Measurements from ENCODE around the gene DGCR8. TPM values are rescaled to one million over a fixed set of nuclear protein-coding genes. Genes with fewer than 3 reads are reported as not detected.

DGCR8 gene
- total and polyA plus RNA-seq, 2 donors from 2014 or later, result 12.2 to 40.1 TPM

DNA sequence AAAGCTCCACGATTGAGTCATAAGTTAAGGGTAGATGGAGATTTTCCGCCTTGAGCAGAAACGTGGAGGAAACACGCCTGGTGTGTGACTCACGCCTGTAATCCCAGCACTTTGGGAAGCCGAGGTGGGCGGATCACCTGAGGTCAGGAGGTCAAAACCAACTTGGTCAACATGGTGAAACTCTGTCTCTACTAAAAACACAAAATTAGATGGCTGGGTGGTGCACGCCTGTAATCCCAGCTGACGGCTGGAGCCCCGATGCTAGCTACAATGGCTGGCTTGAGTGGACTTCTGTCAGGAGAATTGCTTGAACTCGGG is 17.3 kb upstream of the DGCR8 start:
- DNase-seq, result no peak
- no peaks in the 10 kb centered on the region for H3K27me3 ChIP-seq (ENCODE audit: control insufficient read depth, insufficient read depth, low read length)
- H3K4me1 ChIP-seq (ENCODE audit: control insufficient read depth in 2 of 3, insufficient read depth in 2 of 3, low read depth in 1 of 3, low read length in 3 of 3), result peaks cover 0 to 2% (median 0%) of the 10 kb centered on the region in 3 donors
- H3K27ac ChIP-seq (ENCODE audit: low read depth in 2 of 2, low read length in 2 of 2), result no peak overlapping the region
- TF ChIP-seq, protein P1, sequence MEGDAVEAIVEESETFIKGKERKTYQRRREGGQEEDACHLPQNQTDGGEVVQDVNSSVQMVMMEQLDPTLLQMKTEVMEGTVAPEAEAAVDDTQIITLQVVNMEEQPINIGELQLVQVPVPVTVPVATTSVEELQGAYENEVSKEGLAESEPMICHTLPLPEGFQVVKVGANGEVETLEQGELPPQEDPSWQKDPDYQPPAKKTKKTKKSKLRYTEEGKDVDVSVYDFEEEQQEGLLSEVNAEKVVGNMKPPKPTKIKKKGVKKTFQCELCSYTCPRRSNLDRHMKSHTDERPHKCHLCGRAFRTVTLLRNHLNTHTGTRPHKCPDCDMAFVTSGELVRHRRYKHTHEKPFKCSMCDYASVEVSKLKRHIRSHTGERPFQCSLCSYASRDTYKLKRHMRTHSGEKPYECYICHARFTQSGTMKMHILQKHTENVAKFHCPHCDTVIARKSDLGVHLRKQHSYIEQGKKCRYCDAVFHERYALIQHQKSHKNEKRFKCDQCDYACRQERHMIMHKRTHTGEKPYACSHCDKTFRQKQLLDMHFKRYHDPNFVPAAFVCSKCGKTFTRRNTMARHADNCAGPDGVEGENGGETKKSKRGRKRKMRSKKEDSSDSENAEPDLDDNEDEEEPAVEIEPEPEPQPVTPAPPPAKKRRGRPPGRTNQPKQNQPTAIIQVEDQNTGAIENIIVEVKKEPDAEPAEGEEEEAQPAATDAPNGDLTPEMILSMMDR (IDR thresholded peaks at IDR 0.05; ENCODE audit: borderline replicate concordance, extremely low read depth, insufficient read depth), result no peak
- peaks cover 0 to 14% (median 0%) of the 10 kb centered on the region in 3 donors for H3K36me3 ChIP-seq (ENCODE audit: control insufficient read depth in 2 of 3, insufficient read depth in 3 of 3, low read length in 3 of 3)
- intact Hi-C loops (cut with DNase I), result no loop called here
- FAIRE-seq, result no peak
- H3K4me3 ChIP-seq (ENCODE audit: low read length in 3 of 3), result no peak overlapping the region
- H3K9me3 ChIP-seq (ENCODE audit: control insufficient read depth in 2 of 3, insufficient read depth in 1 of 3, low read length in 3 of 3), result no peaks in the 10 kb centered on the region
- H3K9ac ChIP-seq (ENCODE audit: low read length in 3 of 3), result no peak overlapping the region

DNA sequence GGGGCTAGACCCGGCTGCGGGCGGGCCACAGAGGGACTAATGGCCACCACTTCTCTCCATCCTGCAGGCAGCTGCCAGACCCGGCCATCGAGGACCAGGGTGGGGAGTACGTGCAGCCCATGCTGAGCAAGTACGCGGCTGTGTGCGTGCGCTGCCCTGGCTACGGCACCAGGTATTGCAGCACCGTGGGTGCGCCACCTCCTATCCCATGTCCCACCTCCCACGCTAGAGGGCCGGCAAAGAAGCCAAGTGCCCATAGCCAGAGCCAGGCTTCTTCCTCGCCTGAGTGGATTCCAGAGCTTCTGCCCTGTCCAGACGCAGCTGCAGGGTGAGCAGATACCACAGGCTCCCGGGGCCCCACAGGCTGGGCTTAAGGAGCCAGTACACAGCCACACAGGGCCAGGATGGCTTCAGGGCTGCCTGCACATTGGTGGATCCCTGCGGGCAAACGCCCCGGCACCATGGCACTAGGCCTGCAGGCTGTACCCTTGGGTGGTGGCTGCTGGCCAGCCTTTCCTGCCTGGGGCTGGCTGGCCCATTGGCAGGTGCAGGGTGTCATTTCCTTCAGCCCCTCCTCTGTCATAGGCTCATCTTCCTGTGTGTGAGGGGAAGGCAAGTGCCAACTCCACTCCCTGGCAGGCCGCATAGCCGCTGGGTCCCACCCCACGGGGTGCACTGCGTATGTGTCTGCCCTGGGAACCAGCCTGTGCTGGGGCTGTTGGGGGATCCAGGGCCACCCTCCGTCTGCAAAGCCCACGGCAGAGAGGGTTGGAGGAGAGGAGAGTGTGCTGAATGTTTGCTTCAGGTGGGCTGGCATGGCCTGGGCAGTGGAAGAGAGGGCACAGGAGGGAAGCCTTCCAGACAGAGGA is 16.5 kb upstream of the DGCR8 start:
- H3K27me3 ChIP-seq (ENCODE audit: control insufficient read depth, insufficient read depth, low read length), result no peaks in the 10 kb centered on the region
- no peak overlapping the region for H3K9ac ChIP-seq (ENCODE audit: low read length in 3 of 3)
- peaks cover 0 to 14% (median 0%) of the 10 kb centered on the region in 3 donors for H3K36me3 ChIP-seq (ENCODE audit: control insufficient read depth in 2 of 3, insufficient read depth in 3 of 3, low read length in 3 of 3)
- DNase-seq (peak in 4 of 5 donors; percentile 18 to 62 (median 34)), FAIRE-seq (no peak)
- no peak overlapping the region for H3K27ac ChIP-seq (ENCODE audit: low read depth in 2 of 2, low read length in 2 of 2)
- intact Hi-C loops (cut with DNase I), result no loop called here
- H3K4me3 ChIP-seq (ENCODE audit: low read length in 3 of 3), result no peak overlapping the region
- peaks cover 0 to 2% (median 0%) of the 10 kb centered on the region in 3 donors for H3K4me1 ChIP-seq (ENCODE audit: control insufficient read depth in 2 of 3, insufficient read depth in 2 of 3, low read depth in 1 of 3, low read length in 3 of 3)
- TF ChIP-seq, protein P1 (IDR thresholded peaks at IDR 0.05; ENCODE audit: borderline replicate concordance, extremely low read depth, insufficient read depth), result no peak
- H3K9me3 ChIP-seq (ENCODE audit: control insufficient read depth in 2 of 3, insufficient read depth in 1 of 3, low read length in 3 of 3), result no peaks in the 10 kb centered on the region

DNA sequence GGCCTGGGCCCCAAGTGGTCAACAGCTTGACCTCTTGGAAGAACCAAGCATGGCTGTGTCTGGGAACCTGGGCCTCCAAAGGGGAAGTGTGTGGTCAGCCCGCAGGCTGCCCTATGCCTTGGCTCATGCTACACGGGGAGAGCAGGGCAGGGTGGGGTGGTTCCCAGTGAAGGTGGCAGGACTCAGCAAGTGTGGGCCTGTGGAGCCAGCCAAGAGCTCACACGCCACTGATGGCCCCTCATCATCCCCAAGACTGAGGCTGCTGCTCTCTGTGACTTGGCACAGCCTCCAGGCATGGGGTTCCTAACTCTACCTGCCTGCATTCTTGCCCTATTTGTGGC is 15.9 kb upstream of the DGCR8 start:
- H3K4me1 ChIP-seq (ENCODE audit: control insufficient read depth in 2 of 3, insufficient read depth in 2 of 3, low read depth in 1 of 3, low read length in 3 of 3), result no peaks in the 10 kb centered on the region
- H3K27ac ChIP-seq (ENCODE audit: low read depth in 2 of 2, low read length in 2 of 2), result no peak overlapping the region
- no peak for FAIRE-seq
- TF ChIP-seq, protein P1 (IDR thresholded peaks at IDR 0.05; ENCODE audit: borderline replicate concordance, extremely low read depth, insufficient read depth), result no peak
- no peak for DNase-seq
- no peaks in the 10 kb centered on the region for H3K27me3 ChIP-seq (ENCODE audit: control insufficient read depth, insufficient read depth, low read length)
- H3K4me3 ChIP-seq (ENCODE audit: low read length in 3 of 3), result no peak overlapping the region
- intact Hi-C loops (cut with DNase I), result no loop called here
- no peak overlapping the region for H3K9ac ChIP-seq (ENCODE audit: low read length in 3 of 3)
- peaks cover 0 to 13% (median 0%) of the 10 kb centered on the region in 3 donors for H3K36me3 ChIP-seq (ENCODE audit: control insufficient read depth in 2 of 3, insufficient read depth in 3 of 3, low read length in 3 of 3)
- no peaks in the 10 kb centered on the region for H3K9me3 ChIP-seq (ENCODE audit: control insufficient read depth in 2 of 3, insufficient read depth in 1 of 3, low read length in 3 of 3)

Data from kidney (tissue), 14 donors.